ENCODE results near the gene FERMT1.

DNA sequence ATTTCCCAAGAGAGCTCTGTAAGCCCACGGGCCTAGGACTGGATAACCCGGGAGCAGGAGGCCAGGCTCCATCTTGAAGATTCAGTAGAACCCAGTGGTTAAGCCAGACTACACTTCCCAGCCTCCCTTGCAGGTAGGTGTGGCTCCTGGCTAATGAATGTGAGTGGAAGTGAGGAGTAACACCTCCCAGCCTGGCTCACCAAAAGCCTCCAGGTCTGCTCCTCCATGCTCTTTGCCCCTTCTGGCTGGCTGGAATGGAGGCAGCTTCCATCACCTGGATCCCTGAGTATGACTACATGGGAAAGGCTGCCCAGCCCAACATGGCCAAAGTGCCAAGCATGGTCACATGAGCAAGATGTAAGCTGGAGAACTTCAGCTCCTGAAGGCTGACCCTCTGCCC, 78.7 kb downstream of the FERMT1 start:
- TF ChIP-seq, protein P1, sequence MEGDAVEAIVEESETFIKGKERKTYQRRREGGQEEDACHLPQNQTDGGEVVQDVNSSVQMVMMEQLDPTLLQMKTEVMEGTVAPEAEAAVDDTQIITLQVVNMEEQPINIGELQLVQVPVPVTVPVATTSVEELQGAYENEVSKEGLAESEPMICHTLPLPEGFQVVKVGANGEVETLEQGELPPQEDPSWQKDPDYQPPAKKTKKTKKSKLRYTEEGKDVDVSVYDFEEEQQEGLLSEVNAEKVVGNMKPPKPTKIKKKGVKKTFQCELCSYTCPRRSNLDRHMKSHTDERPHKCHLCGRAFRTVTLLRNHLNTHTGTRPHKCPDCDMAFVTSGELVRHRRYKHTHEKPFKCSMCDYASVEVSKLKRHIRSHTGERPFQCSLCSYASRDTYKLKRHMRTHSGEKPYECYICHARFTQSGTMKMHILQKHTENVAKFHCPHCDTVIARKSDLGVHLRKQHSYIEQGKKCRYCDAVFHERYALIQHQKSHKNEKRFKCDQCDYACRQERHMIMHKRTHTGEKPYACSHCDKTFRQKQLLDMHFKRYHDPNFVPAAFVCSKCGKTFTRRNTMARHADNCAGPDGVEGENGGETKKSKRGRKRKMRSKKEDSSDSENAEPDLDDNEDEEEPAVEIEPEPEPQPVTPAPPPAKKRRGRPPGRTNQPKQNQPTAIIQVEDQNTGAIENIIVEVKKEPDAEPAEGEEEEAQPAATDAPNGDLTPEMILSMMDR (conservative IDR thresholded peaks at IDR 0.05) = no peak
- no peak for TF ChIP-seq ZFX (IDR thresholded peaks at IDR 0.05)

All from C4-2B (cell line).